ENCODE measurements around the gene MYH6. TPM values are rescaled to one million over a fixed set of nuclear protein-coding genes. Genes with fewer than 3 reads are reported as not detected.

Gene MYH6
- total RNA-seq, 1 donor from 2014 or later = 2.6 TPM

GRCh38 chr14:23359722-23360447 lies 48.2 kb downstream of the MYH6 start:
- no peak for DNase-seq (ENCODE audit: low read depth)

- DNase-seq (ENCODE audit: low read depth) = no peak
Measured at GRCh38 chr14:23359167-23359626, 48.9 kb downstream of the MYH6 start.

DNA sequence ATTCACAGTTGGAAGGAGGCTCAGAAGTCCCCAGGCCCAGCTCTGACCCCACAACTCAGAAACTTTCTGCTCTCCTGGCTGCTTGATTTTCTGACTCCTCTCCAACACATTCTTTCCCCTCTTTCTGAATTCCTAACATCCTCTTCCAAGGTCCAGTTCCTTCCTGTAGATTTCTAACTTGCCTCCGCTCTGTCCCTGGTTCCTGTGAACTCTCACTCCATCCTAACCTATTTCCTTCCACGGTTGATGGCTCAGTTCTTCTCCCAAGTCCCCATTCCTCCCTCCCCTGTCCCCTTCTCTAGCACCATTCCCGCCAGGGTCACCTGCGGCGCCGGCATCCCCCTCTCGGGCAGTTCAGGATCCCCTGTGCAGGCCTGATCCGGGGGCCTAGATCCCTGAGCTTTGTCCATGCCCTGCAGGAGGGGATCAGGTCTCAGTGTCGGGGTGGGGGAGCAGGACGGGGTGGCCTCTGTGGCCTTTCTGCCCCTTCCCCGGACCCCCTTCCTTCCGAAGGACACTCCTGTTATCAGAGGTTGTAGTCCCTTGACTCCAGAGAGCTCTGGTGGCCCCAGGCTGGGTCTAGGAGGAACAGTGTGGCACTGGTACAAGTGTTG lies 49.4 kb downstream of the MYH6 start:
- DNase-seq (ENCODE audit: low read depth) = no peak

GRCh38 chr14:23358042-23358441 lies 50.0 kb downstream of the MYH6 start:
- DNase-seq (ENCODE audit: low read depth) = no peak

DNA sequence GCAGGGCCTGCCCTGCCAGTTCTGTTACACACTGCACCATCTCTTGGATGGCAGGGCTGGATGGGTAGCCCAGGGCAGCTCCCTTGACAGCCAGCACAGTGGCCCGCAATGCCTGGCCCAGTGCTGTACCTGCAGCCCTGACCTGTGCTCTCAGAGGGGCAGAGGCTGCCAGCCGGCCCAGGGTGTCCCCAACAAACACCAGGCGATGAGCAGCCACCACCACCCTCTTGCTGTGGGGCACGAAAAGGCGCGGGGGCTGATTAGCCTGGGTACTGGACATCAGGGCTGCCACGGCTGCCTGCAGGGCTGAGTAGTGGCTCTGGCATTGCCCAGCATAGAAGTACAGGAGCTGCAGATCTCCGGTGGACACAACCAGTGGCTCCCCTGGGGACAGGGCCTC lies 50.8 kb downstream of the MYH6 start:
- DNase-seq (ENCODE audit: low read depth) = no peak

DNA sequence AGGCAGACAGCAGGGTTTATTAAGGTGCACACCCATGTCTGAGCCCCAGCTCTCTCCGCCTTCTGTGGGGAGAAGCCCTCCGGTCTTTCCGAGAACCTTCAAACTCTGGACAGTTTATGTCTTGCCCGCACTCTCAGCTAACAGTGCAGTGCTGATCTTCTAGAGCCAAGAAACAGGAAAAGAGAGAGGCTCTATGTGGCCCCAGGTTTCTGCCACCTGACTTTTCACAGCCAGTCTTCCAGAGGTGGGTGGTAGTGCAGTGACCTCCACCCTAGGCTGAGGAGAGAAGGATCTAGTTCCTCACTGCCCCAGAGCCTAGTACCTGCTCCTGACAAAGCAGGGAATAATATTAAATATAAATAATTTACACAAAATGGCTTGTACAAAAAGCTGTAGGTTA lies 51.4 kb downstream of the MYH6 start:
- DNase-seq (ENCODE audit: low read depth) = no peak

DNA sequence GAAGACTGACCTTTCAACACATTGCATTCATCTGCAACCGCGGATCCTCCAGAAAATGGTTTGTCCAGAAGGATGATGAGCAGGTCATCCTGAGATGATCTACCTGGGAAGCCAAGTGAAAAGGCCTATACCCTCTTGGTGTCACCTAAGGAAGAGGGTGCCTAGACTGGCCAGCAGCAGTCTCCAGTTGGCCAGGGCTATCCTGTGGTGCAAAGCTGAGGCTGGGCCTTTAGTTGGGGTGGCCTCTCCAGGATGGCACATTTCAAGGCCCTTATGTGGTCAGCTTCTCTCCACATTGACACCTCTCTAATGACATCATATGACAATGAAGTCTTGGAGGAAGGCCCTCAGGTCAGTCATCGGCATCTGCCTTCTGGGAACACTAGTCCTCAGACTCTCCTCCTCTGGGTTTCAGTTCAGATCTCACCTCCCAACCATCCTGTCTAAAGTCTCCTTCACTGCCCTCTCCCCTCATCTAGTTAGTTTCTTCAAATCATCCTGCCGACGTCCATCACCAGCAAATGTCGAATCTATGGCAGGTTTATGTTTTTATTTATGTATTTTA lies 52.1 kb downstream of the MYH6 start:
- no peak for DNase-seq (ENCODE audit: low read depth)

DNA sequence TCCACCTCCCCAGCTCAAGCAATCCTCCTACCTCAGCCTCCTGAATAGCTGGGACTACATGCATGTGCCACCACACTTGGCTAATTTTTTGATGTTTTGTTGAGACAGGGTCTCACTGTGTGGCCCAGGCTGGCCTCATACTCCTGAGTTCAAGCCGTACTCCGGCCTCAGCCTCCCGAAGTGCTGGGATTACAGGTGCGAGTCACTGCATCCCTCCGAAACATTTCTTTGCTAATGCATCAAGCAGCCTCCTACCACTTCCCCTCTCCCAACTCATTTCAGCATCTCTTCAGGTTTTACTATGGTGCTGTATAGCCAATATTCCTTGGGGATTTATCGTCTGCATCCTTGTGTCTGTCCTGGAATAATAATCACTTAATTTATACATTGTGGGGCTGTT lies 53.1 kb downstream of the MYH6 start:
- DNase-seq (ENCODE audit: low read depth) = no peak

GRCh38 chr14:23353433-23353780 lies 54.7 kb downstream of the MYH6 start:
- DNase-seq (ENCODE audit: low read depth) = no peak

- peak; percentile 69 for DNase-seq (ENCODE audit: low read depth)
Measured at GRCh38 chr14:23352506-23353432, 55.3 kb downstream of the MYH6 start, which contains the start of gene SLC22A17. Gene SLC22A17, minus strand, starts transcription at chr14:23352887.

- DNase-seq (ENCODE audit: low read depth) = no peak
Measured at GRCh38 chr14:23351681-23352505, 56.2 kb downstream of the MYH6 start.

- no peak for DNase-seq (ENCODE audit: low read depth)
Measured at GRCh38 chr14:23349156-23349845, 58.8 kb downstream of the MYH6 start.

DNA sequence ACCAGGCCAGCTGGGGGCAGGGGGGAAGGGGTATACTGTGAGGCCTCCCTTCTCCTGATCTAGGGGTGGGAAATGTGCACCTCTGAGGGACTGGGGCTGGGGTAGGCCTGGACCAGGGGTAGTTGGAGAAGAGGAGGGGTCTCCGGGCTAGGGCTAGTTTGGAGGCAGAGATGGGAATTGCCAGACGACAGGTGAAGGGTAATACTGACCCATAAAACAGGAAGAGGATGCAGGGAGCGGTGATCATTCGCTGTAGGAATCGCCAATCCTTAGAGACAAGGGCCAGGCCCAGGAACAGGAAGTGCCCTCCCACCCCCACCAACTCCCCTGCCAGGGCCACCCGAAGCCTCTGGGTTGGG lies 59.8 kb downstream of the MYH6 start:
- no peak for DNase-seq (ENCODE audit: low read depth)

- no peak for DNase-seq (ENCODE audit: low read depth)
Measured at GRCh38 chr14:23347406-23348296, 60.4 kb downstream of the MYH6 start.

DNA sequence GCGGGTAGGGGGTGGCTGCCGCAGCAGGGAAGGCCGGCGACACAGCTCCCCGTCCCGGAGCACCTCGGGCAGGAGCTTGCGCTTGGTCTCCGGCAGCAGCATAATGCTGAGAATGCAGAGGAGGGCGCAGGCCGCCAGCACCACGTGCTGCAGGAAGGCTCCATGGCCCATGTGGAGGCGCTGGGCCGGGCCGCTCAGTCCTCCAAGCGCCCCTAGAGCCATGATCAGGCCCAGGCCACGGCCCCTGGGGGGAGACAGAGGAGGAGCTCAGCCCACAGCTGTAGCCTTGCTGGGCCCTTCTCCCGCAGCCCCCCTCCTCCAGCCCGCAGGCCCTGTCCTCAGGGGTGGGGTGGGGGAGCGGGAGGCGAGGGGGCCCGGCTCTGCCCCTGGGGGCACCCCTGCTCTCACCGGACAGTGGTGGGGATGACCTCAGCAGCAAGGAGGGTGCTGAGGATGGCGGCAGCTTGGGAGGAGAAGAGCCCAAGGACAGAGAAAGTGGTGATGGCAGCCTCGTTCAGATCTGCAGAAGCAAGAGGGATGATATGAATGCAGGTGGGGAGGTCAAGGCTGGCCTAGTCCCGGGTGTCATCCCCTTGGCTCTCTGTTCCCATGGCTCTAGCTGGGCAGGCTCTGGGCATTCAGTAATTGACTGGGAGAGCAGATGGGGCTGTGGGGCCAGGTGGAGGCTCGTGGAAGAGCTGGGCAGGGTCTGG lies 61.2 kb downstream of the MYH6 start:
- DNase-seq (ENCODE audit: low read depth) = no peak

- no peak for DNase-seq (ENCODE audit: low read depth)
Measured at GRCh38 chr14:23345987-23346692, 61.9 kb downstream of the MYH6 start.

DNA sequence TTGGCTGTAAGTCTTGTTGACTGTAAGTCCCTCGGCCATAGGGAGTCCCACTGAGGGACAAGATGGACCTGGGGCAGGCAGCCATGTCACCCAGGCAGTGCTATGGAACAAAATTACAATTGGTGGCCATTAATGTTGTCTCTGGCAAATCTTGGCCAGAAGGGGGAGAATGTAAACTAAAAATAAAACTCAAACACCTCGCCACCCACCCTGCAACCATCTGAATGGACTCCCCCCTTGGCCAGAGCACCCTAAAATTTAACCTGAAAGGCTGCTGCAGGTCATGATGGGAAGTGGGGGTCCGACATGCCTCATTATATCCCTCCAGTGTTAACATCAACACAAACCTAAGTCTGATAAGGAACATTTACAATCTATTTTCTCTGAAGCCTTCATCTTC lies 63.6 kb downstream of the MYH6 start:
- DNase-seq (ENCODE audit: low read depth) = no peak
